Mesendoderm (in vitro differentiated cells): ENCODE data around the gene CNOT1.
A peak's percentile ranks its signal among the peaks of the same experiment; 100 is the strongest.

Experiments used
- DNase-seq: peaks from one replicate; pipeline ENCODE4 v3.0.0; 2013
- H2AK5ac ChIP-seq: 2 replicates; pipeline ENCODE4 v1.6.1; 2013; ENCODE audit warnings: low read length, inconsistent platforms
- H2BK120ac ChIP-seq: 2 replicates; pipeline ENCODE4 v1.6.1; 2013; ENCODE audit warnings: low read depth, mild to moderate bottlenecking, low read length, moderate library complexity, mixed read lengths
- H2BK15ac ChIP-seq: replicated peaks from 2 replicates; pipeline ENCODE4 v1.6.1; 2013; ENCODE audit warnings: low read depth, mild to moderate bottlenecking, moderate library complexity
- H2BK5ac ChIP-seq: 2 replicates; pipeline ENCODE4 v1.6.1; 2013; ENCODE audit warnings: low read length, inconsistent platforms
- H3K18ac ChIP-seq: 2 replicates; pipeline ENCODE4 v1.6.1; 2013; ENCODE audit warnings: mild to moderate bottlenecking, low read length, mixed read lengths
- H3K23ac ChIP-seq: one replicate; pipeline ENCODE4 v1.6.1; 2013; ENCODE audit warnings: low read length
- H3K27ac ChIP-seq: 2 replicates; pipeline ENCODE4 v1.5.1; 2013; ENCODE audit warnings: low read depth, mild to moderate bottlenecking, inconsistent platforms, low read length, moderate library complexity
- H3K27me3 ChIP-seq: 2 replicates; pipeline ENCODE4 v1.6.1; 2013; ENCODE audit warnings: low read length, control low read depth, mild to moderate bottlenecking, inconsistent platforms; ENCODE audit not compliant: insufficient read depth, poor library complexity
- H3K36me3 ChIP-seq: 2 replicates; pipeline ENCODE4 v1.6.1; 2013; ENCODE audit warnings: low read length, inconsistent platforms; ENCODE audit not compliant: control insufficient read depth, insufficient read depth
- H3K4ac ChIP-seq: one replicate; pipeline ENCODE4 v1.6.1; 2013; ENCODE audit warnings: low read depth, mild to moderate bottlenecking, low read length, moderate library complexity
- H3K4me1 ChIP-seq: 2 replicates; pipeline ENCODE4 v1.6.1; 2013; ENCODE audit warnings: low read depth, low read length, inconsistent platforms; ENCODE audit not compliant: control insufficient read depth
- H3K4me2 ChIP-seq: 2 replicates; pipeline ENCODE4 v1.6.1; 2013; ENCODE audit warnings: low read length
- H3K4me3 ChIP-seq: 2 replicates; pipeline ENCODE4 v1.5.1; 2013; ENCODE audit warnings: mild to moderate bottlenecking, low read length
- H3K56ac ChIP-seq: one replicate; pipeline ENCODE4 v1.6.1; 2013; ENCODE audit warnings: low read length
- H3K79me1 ChIP-seq: 2 replicates; pipeline ENCODE4 v1.6.1; 2013; ENCODE audit warnings: low read length, inconsistent platforms
- H3K79me2 ChIP-seq: 2 replicates; pipeline ENCODE4 v1.6.1; 2013; ENCODE audit warnings: mild to moderate bottlenecking, low read length; ENCODE audit not compliant: control insufficient read depth, insufficient read depth
- H3K9ac ChIP-seq: 2 replicates; pipeline ENCODE4 v1.6.1; 2013; ENCODE audit warnings: low read length, inconsistent platforms
- H4K5ac ChIP-seq: one replicate; pipeline ENCODE4 v1.6.1; 2013; ENCODE audit warnings: low read length
- H4K8ac ChIP-seq: one replicate; pipeline ENCODE4 v1.6.1; 2013; ENCODE audit warnings: low read depth, mild to moderate bottlenecking, control low read depth, low read length, moderate library complexity
- WGBS: extraction: QIAGEN DNeasy Blood & Tissue Kit; methylation state at CpG from one replicate; pipeline ENCODE4 v1.1.7; 2013; ENCODE audit warnings: low lambda C conversion rate, missing lambda C conversion rate; ENCODE audit not compliant: insufficient coverage; ENCODE audit errors: extremely low coverage; 5-methylcytosine and 5-hydroxymethylcytosine counted together

Gene CNOT1

DNA sequence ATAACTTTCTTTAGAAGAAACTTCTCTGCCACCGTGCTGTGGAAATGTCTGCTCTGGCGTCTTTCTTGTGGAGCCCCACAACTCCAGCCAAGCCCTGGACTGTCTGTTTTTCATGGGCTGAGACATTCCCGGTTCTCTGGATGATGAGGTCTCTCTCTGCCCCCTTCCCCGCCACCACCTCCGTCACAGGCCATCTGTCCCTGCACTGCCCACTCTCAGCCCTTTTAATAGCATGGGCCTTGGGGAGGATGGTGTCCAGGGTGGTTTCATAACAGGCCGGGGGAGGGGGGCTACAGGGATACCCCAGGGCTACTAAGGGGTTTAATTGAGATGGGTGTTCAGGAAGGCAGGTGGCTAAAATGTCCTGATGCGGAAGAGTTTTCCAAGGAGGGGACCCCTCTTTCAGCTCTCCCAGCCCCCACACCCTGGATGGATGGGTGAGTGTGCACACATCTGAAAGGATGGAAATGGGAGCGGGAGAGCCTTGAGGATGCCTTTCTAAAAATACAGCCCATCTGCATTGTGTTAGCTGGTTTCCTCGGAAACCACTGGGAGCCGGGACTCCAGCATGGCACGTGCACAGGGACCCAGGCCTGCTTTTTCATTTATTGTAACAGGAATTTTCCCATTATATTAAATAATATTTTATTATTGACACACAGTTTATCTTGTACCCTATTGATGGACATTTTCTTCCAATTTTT lies 144.3 kb downstream of the CNOT1 start:
- H4K8ac ChIP-seq: no peak overlapping the region
- no peak for DNase-seq
- no CpG with 5 or more reads among the region's 11 CpGs for WGBS
- H3K23ac ChIP-seq: no peak overlapping the region
- no peak overlapping the region for H2BK120ac ChIP-seq
- no peak overlapping the region for H3K4ac ChIP-seq
- no peaks in the 10 kb centered on the region for H3K79me2 ChIP-seq
- H3K4me2 ChIP-seq: no peak overlapping the region
- no peak overlapping the region for H3K56ac ChIP-seq
- no peak overlapping the region for H2BK15ac ChIP-seq
- H3K9ac ChIP-seq: no peak overlapping the region
- no peak overlapping the region for H2BK5ac ChIP-seq
- H2AK5ac ChIP-seq: no peak overlapping the region
- H3K4me3 ChIP-seq: no peak overlapping the region
- H3K36me3 ChIP-seq: no peaks in the 10 kb centered on the region
- no peaks in the 10 kb centered on the region for H3K27me3 ChIP-seq
- H3K18ac ChIP-seq: no peak overlapping the region
- H3K79me1 ChIP-seq: no peaks in the 10 kb centered on the region
- H3K27ac ChIP-seq: no peak overlapping the region
- no peaks in the 10 kb centered on the region for H3K4me1 ChIP-seq
- no peak overlapping the region for H4K5ac ChIP-seq

DNA sequence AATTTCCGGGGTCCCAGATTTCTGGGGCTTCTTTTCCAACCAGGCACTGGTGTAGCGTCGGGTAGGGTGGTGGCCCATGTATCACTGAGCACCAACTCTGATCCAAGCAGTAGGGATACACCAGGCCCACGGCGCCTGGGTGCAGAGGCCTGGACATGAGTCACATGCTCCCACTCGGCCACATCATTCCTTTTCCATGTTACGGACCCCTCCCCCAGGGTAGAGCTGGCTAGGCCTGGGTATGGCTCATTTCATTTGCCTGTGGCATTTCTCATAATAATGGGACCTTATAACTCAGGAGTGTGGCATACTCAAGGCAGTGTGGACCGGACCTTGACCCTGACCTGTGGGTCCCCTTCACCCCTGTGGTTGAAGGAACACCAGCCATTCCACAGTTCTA lies 147.7 kb downstream of the CNOT1 start:
- H2AK5ac ChIP-seq: no peak overlapping the region
- no peak overlapping the region for H3K4me3 ChIP-seq
- H3K79me2 ChIP-seq: no peaks in the 10 kb centered on the region
- H2BK120ac ChIP-seq: no peak overlapping the region
- no peak overlapping the region for H3K23ac ChIP-seq
- no peak overlapping the region for H2BK15ac ChIP-seq
- H3K9ac ChIP-seq: no peak overlapping the region
- H3K36me3 ChIP-seq: no peaks in the 10 kb centered on the region
- no peak overlapping the region for H4K8ac ChIP-seq
- peak overlapping the region; percentile 3 for H3K56ac ChIP-seq
- H3K18ac ChIP-seq: no peak overlapping the region
- H2BK5ac ChIP-seq: no peak overlapping the region
- H3K27me3 ChIP-seq: no peaks in the 10 kb centered on the region
- no peak overlapping the region for H3K4ac ChIP-seq
- H3K4me2 ChIP-seq: no peak overlapping the region
- no peaks in the 10 kb centered on the region for H3K4me1 ChIP-seq
- WGBS: no CpG with 5 or more reads among the region's 8 CpGs
- no peak for DNase-seq
- no peak overlapping the region for H4K5ac ChIP-seq
- H3K79me1 ChIP-seq: no peaks in the 10 kb centered on the region
- H3K27ac ChIP-seq: no peak overlapping the region

DNA sequence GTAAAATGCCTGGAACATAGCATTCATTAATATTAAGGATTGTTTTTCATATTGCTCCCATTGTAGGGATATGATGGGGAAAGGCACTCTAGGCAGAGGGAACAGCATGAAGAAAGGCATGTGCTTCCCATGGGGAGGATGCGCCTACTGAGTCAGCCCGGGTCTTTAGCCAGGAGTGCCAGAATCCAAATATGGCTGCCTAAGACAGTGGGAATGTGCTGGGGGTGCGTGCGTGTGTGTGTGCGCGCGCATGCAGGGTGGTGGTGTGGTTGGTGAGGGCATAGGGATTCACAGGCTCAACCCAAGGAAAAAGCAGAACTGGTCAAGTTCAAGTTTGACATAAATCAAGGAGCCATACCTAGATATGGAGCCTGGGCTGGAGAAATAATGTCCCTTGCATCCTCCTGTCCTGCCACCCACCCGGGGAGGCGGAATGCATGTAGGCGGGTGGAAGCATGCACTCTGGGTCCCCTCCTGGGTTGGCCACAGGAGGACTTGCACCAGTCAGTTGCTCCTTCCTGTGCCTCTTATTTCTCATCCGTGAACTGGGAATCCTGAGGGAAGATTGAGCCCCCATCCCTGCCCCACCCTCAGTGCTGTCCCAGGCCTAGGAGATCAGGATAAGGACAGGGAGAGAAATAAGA lies 148.3 kb downstream of the CNOT1 start:
- Histone ChIP-seq H3K4ac (no peak overlapping the region), H3K56ac (no peak overlapping the region), H3K18ac (no peak overlapping the region), H2BK15ac (no peak overlapping the region), H2BK5ac (no peak overlapping the region), H3K79me1 (no peaks in the 10 kb centered on the region), H3K27ac (no peak overlapping the region), H2BK120ac (no peak overlapping the region), H3K4me3 (no peak overlapping the region), H3K36me3 (no peaks in the 10 kb centered on the region), H3K23ac (no peak overlapping the region), H3K9ac (no peak overlapping the region), H3K79me2 (no peaks in the 10 kb centered on the region), H4K5ac (no peak overlapping the region), H4K8ac (no peak overlapping the region), H3K4me2 (no peak overlapping the region), H3K27me3 (no peaks in the 10 kb centered on the region), H2AK5ac (no peak overlapping the region), H3K4me1 (no peaks in the 10 kb centered on the region)
- WGBS: no CpG with 5 or more reads among the region's 11 CpGs
- DNase-seq: no peak

DNA sequence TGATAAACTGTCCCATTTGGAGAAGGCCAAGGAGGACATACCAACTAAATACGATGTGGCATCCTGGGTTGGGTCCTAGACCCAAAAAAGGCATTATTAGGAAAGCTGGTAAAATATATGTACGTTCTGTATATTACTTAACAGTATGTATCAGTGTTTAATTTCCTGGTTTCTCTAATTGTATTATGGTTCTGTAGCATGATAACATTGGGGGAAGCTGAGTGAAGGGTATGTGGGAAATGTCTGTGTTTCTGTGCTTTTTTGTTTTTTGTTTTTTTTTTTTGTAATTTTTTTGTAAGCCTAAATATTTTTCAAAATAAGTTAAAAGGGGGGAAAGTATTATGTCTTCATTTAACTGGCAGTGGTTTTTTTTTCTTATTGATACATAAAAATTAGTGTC lies 151.2 kb downstream of the CNOT1 start:
- Histone ChIP-seq H3K4me3 (no peak overlapping the region), H3K18ac (no peak overlapping the region), H3K56ac (no peak overlapping the region), H4K8ac (no peak overlapping the region), H3K27ac (no peak overlapping the region), H4K5ac (no peak overlapping the region), H3K79me2 (no peaks in the 10 kb centered on the region), H2BK15ac (no peak overlapping the region), H3K79me1 (no peaks in the 10 kb centered on the region), H3K9ac (no peak overlapping the region), H3K23ac (no peak overlapping the region), H3K27me3 (no peaks in the 10 kb centered on the region), H3K36me3 (no peaks in the 10 kb centered on the region), H3K4ac (no peak overlapping the region), H2BK120ac (no peak overlapping the region), H2BK5ac (no peak overlapping the region), H3K4me1 (peaks cover 5% of the 10 kb centered on the region), H2AK5ac (no peak overlapping the region), H3K4me2 (no peak overlapping the region)
- DNase-seq: no peak
- no CpG with 5 or more reads among the region's 2 CpGs for WGBS

DNA sequence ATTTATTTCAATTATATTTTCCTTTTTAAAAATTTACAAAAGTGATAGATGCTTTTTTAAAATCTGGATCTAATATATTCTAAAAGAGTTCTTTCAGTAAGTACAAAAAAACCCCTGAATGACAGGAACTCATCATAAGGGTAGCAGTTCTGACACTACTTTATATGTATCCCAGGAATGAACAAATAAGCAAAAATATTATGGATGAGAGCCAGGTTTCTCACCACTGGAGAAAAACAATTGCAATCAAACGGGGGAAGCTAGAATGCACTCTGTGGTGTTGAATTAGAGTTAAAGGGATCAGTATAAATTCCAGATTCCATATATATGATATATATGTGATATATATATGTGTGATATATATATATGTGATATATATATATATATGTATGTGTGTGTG lies 152.8 kb downstream of the CNOT1 start:
- H2AK5ac ChIP-seq: no peak overlapping the region
- H3K79me1 ChIP-seq: no peaks in the 10 kb centered on the region
- no peaks in the 10 kb centered on the region for H3K36me3 ChIP-seq
- H3K4me2 ChIP-seq: no peak overlapping the region
- H3K4me3 ChIP-seq: no peak overlapping the region
- no peak overlapping the region for H2BK120ac ChIP-seq
- no peak for DNase-seq
- H2BK5ac ChIP-seq: no peak overlapping the region
- no peaks in the 10 kb centered on the region for H3K27me3 ChIP-seq
- no peak overlapping the region for H3K23ac ChIP-seq
- no CpG with 5 or more reads among the region's 1 CpG for WGBS
- no peak overlapping the region for H3K27ac ChIP-seq
- no peak overlapping the region for H3K56ac ChIP-seq
- no peak overlapping the region for H2BK15ac ChIP-seq
- H4K5ac ChIP-seq: no peak overlapping the region
- no peak overlapping the region for H3K4ac ChIP-seq
- no peak overlapping the region for H4K8ac ChIP-seq
- H3K4me1 ChIP-seq: peaks cover 5% of the 10 kb centered on the region
- H3K9ac ChIP-seq: no peak overlapping the region
- no peaks in the 10 kb centered on the region for H3K79me2 ChIP-seq
- H3K18ac ChIP-seq: no peak overlapping the region
